Measurements from ENCODE around the gene DYNC2H1. TPM values are rescaled to one million over a fixed set of nuclear protein-coding genes. Genes with fewer than 3 reads are reported as not detected.

Gene DYNC2H1
- polyA plus RNA-seq, 1 donor (not counting 4 experiments of a cell fraction or from before 2014, with no cell fraction given) = 18.5 TPM

DNA sequence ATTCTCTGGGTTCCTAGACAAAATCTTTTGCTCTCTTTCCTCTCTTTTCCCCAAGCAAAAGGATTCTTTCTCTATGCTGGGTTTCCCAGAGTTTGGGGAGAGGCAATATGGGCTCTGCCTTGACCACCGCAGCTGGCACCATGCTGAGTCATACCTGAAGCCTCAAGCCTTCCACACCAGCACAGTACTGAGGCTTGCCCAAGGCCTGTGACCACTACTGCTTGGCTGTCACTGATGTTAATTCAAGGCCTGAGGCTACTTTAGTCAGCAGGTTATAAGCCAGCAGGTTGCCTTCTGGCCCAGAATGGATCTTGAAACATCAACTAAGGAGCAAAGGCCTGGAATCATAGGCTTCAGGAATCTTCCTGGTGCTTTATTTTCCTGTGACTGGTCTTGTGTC is 185.3 kb downstream of the DYNC2H1 start:
- H3K4me1 ChIP-seq (ENCODE audit: control insufficient read depth, extremely low read depth, insufficient read depth, low read length) = no peaks in the 10 kb centered on the region
- H3K9me1 ChIP-seq (ENCODE audit: control insufficient read depth, extremely low read depth, insufficient read depth, low read length) = no peaks in the 10 kb centered on the region
- TF ChIP-seq, protein P1, sequence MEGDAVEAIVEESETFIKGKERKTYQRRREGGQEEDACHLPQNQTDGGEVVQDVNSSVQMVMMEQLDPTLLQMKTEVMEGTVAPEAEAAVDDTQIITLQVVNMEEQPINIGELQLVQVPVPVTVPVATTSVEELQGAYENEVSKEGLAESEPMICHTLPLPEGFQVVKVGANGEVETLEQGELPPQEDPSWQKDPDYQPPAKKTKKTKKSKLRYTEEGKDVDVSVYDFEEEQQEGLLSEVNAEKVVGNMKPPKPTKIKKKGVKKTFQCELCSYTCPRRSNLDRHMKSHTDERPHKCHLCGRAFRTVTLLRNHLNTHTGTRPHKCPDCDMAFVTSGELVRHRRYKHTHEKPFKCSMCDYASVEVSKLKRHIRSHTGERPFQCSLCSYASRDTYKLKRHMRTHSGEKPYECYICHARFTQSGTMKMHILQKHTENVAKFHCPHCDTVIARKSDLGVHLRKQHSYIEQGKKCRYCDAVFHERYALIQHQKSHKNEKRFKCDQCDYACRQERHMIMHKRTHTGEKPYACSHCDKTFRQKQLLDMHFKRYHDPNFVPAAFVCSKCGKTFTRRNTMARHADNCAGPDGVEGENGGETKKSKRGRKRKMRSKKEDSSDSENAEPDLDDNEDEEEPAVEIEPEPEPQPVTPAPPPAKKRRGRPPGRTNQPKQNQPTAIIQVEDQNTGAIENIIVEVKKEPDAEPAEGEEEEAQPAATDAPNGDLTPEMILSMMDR (optimal IDR thresholded peaks at IDR 0.05 in 1 of 3, IDR thresholded peaks at IDR 0.05 in 1 of 3, conservative IDR thresholded peaks at IDR 0.05 in 1 of 3; ENCODE audit: extremely low read depth in 1 of 3, insufficient read depth in 2 of 3, low read length in 3 of 3) = no peak
- TF ChIP-seq EZH2 (IDR thresholded peaks at IDR 0.05; ENCODE audit: low read length) = no peak
- no peak overlapping the region for H3K9ac ChIP-seq (ENCODE audit: control insufficient read depth, extremely low read depth, insufficient read depth, low read length)
- peaks cover 8 to 18% of the 10 kb centered on the region in 2 experiments for H3K36me3 ChIP-seq (ENCODE audit: control insufficient read depth in 2 of 2, extremely low read depth in 1 of 2, insufficient read depth in 2 of 2, low read length in 2 of 2)
- no peaks in the 10 kb centered on the region for H4K20me1 ChIP-seq (ENCODE audit: control insufficient read depth, extremely low read depth, insufficient read depth, low read length)
- no peaks in the 10 kb centered on the region for H3K27me3 ChIP-seq (ENCODE audit: control insufficient read depth, extremely low read depth, insufficient read depth, low read length)
- no peak overlapping the region for H3K4me3 ChIP-seq (ENCODE audit: control insufficient read depth in 2 of 3, extremely low read depth in 1 of 3, insufficient read depth in 2 of 3, low read depth in 1 of 3, low read length in 3 of 3)
- H2AFZ ChIP-seq (ENCODE audit: control insufficient read depth, low read length) = no peak overlapping the region
- no peak overlapping the region for H3K4me2 ChIP-seq (ENCODE audit: control insufficient read depth, extremely low read depth, insufficient read depth, low read depth, low read length)
- dilution Hi-C loops (cut with MboI; ENCODE audit: extremely low pct_ligation_motif_present, low sequenced_read_pairs) = no loop called here
- DNase-seq (ENCODE audit: low read depth, low spot score) = no peak
- H3K79me2 ChIP-seq (ENCODE audit: control insufficient read depth, insufficient read depth, low read length) = no peaks in the 10 kb centered on the region
- H3K27ac ChIP-seq (ENCODE audit: control insufficient read depth, insufficient read depth, low read length) = no peak overlapping the region
- H3K9me3 ChIP-seq (ENCODE audit: control insufficient read depth, low read depth, low read length) = peaks cover 4% of the 10 kb centered on the region
- FAIRE-seq = no peak

DNA sequence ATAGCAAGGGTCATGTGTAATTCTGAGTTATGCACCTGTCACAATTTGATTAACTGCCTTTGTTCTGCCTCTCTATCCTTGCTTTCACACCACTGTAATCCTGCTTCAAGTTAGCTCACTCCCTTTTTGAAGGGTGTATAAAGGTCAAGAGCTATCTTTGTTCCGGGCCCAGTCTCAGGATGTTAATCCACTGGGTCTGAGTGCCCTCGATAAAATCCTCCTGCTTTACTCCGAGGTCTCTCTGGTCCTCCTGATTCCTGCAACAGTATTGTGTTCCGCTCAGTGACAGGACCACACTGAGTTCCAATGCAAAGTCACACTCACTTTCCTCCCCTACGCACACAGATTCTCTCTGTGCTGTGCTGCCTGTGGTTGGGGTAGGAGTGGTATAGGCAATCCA is 186.5 kb downstream of the DYNC2H1 start:
- Histone ChIP-seq H3K9me1 (ENCODE audit: control insufficient read depth, extremely low read depth, insufficient read depth, low read length) (no peaks in the 10 kb centered on the region), H3K9ac (ENCODE audit: control insufficient read depth, extremely low read depth, insufficient read depth, low read length) (no peak overlapping the region), H3K79me2 (ENCODE audit: control insufficient read depth, insufficient read depth, low read length) (no peaks in the 10 kb centered on the region), H3K27me3 (ENCODE audit: control insufficient read depth, extremely low read depth, insufficient read depth, low read length) (no peaks in the 10 kb centered on the region), H3K36me3 (ENCODE audit: control insufficient read depth in 2 of 2, extremely low read depth in 1 of 2, insufficient read depth in 2 of 2, low read length in 2 of 2) (peaks cover 7 to 18% of the 10 kb centered on the region in 2 experiments), H3K4me3 (ENCODE audit: control insufficient read depth in 2 of 3, extremely low read depth in 1 of 3, insufficient read depth in 2 of 3, low read depth in 1 of 3, low read length in 3 of 3) (no peak overlapping the region), H2AFZ (ENCODE audit: control insufficient read depth, low read length) (no peak overlapping the region), H3K27ac (ENCODE audit: control insufficient read depth, insufficient read depth, low read length) (no peak overlapping the region), H4K20me1 (ENCODE audit: control insufficient read depth, extremely low read depth, insufficient read depth, low read length) (no peaks in the 10 kb centered on the region), H3K9me3 (ENCODE audit: control insufficient read depth, low read depth, low read length) (peaks cover 4% of the 10 kb centered on the region), H3K4me2 (ENCODE audit: control insufficient read depth, extremely low read depth, insufficient read depth, low read depth, low read length) (no peak overlapping the region), H3K4me1 (ENCODE audit: control insufficient read depth, extremely low read depth, insufficient read depth, low read length) (no peaks in the 10 kb centered on the region)
- no peak for DNase-seq (ENCODE audit: low read depth, low spot score)
- no peak for FAIRE-seq
- dilution Hi-C loops (cut with MboI; ENCODE audit: extremely low pct_ligation_motif_present, low sequenced_read_pairs) = no loop called here
- TF ChIP-seq EZH2 (IDR thresholded peaks at IDR 0.05; ENCODE audit: low read length) = no peak
- TF ChIP-seq, protein P1 (optimal IDR thresholded peaks at IDR 0.05 in 1 of 3, IDR thresholded peaks at IDR 0.05 in 1 of 3, conservative IDR thresholded peaks at IDR 0.05 in 1 of 3; ENCODE audit: extremely low read depth in 1 of 3, insufficient read depth in 2 of 3, low read length in 3 of 3) = no peak
